ENCODE data around the gene L3MBTL1.
"Not testable (repeated sequence)": the region's sequence is repeated elsewhere in the genome, so short reads cannot be mapped to it uniquely, and the experiment has no call there.

The L3MBTL1 gene

GRCh38 chr20:43507150-43508080 is at the start of gene L3MBTL1:
Gene L3MBTL1, plus strand, starts transcription at chr20:43507697. Its CDS starts 5,807 bp downstream, at chr20:43513504.
- peak; percentile 33 for DNase-seq

- DNase-seq = no peak
Measured at GRCh38 chr20:43458422-43458924, 49.0 kb upstream of the L3MBTL1 start.

GRCh38 chr20:43459022-43459942 is 48.2 kb upstream of the L3MBTL1 start:
- DNase-seq = no peak

- no peak for DNase-seq
Measured at GRCh38 chr20:43460172-43460829, 47.2 kb upstream of the L3MBTL1 start.

- DNase-seq = no peak
Measured at GRCh38 chr20:43460830-43461200, 46.7 kb upstream of the L3MBTL1 start.

- DNase-seq = no peak
Measured at GRCh38 chr20:43461894-43462659, 45.4 kb upstream of the L3MBTL1 start.

GRCh38 chr20:43462660-43463526 is 44.6 kb upstream of the L3MBTL1 start:
- no peak for DNase-seq

GRCh38 chr20:43463527-43464218 is 43.8 kb upstream of the L3MBTL1 start:
- DNase-seq = no peak

- DNase-seq = no peak
Measured at GRCh38 chr20:43464219-43464790, 43.2 kb upstream of the L3MBTL1 start.

GRCh38 chr20:43465625-43465943 is 41.9 kb upstream of the L3MBTL1 start:
- DNase-seq = no peak

- DNase-seq = no peak
Measured at GRCh38 chr20:43467589-43467988, 39.9 kb upstream of the L3MBTL1 start.

- DNase-seq = no peak
Measured at GRCh38 chr20:43472671-43473380, 34.7 kb upstream of the L3MBTL1 start.

- no peak for DNase-seq
Measured at GRCh38 chr20:43473381-43473704, 34.2 kb upstream of the L3MBTL1 start.

- DNase-seq = no peak
Measured at GRCh38 chr20:43477193-43477592, 30.3 kb upstream of the L3MBTL1 start.

- DNase-seq = no peak
Measured at GRCh38 chr20:43477619-43478018, 29.9 kb upstream of the L3MBTL1 start.

GRCh38 chr20:43490038-43490437 is 17.5 kb upstream of the L3MBTL1 start:
- DNase-seq = no peak

GRCh38 chr20:43492101-43492500 is 15.4 kb upstream of the L3MBTL1 start:
- DNase-seq = peak; percentile 20

GRCh38 chr20:43495388-43495787 is 12.1 kb upstream of the L3MBTL1 start:
- DNase-seq = no peak

- not testable (repeated sequence) for DNase-seq
Measured at GRCh38 chr20:43502021-43502420, 5.5 kb upstream of the L3MBTL1 start.

GRCh38 chr20:43506238-43506637 is 1.3 kb upstream of the L3MBTL1 start:
- DNase-seq = no peak

Measured in NCI-H226 (cell line).